GM12801 (cell line): Measurements from ENCODE around the gene AZGP1.

Experiments
- TF ChIP-seq, protein P1 (sequence below): IDR thresholded peaks from one replicate; pipeline ENCODE4 v1.5.1; 2011; ENCODE audit warnings: control low read depth; ENCODE audit not compliant: insufficient read length; ENCODE audit errors: extremely low read depth

Gene AZGP1

DNA sequence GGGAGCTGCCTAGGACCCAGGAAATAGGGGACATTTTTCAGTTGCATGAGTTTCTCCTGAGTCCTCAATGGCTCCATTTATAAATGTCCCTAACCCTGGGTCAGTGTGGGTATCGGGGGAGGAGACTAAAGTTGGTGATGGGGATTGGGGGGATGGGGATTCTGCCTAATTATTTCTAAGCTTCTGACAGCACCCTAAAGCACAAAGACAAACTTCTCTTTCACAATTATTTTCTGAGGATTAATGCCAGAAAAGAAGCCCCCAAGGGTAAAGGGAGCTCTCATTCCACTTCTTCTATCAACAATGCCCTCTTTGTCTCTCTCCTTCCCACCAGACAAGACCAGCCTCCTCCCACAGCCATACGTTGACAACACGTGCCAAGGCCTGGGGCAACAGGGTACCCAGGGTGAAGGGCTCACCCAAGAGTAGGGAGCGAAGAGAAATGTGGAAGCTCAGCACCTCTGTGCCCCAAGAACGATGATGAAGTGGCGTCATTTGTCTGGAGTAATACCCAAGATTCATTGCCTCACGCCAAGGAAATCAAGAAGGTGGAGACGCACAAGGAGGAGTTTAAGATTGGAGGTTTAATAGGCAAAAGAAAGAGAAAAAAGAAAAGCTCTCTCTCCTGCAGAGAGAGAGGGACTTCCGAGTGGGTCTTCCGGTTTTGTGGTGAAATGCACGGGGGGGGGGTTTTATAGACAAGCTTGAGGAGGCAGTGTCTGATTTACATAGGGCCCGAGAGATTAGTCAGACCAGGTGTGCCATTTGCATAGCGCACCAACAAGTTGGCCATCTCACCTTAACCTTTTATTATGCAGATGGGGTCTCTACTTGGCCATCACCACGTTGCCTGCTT is 32.0 kb downstream of the AZGP1 start:
- TF ChIP-seq, protein P1, sequence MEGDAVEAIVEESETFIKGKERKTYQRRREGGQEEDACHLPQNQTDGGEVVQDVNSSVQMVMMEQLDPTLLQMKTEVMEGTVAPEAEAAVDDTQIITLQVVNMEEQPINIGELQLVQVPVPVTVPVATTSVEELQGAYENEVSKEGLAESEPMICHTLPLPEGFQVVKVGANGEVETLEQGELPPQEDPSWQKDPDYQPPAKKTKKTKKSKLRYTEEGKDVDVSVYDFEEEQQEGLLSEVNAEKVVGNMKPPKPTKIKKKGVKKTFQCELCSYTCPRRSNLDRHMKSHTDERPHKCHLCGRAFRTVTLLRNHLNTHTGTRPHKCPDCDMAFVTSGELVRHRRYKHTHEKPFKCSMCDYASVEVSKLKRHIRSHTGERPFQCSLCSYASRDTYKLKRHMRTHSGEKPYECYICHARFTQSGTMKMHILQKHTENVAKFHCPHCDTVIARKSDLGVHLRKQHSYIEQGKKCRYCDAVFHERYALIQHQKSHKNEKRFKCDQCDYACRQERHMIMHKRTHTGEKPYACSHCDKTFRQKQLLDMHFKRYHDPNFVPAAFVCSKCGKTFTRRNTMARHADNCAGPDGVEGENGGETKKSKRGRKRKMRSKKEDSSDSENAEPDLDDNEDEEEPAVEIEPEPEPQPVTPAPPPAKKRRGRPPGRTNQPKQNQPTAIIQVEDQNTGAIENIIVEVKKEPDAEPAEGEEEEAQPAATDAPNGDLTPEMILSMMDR = no peak

DNA sequence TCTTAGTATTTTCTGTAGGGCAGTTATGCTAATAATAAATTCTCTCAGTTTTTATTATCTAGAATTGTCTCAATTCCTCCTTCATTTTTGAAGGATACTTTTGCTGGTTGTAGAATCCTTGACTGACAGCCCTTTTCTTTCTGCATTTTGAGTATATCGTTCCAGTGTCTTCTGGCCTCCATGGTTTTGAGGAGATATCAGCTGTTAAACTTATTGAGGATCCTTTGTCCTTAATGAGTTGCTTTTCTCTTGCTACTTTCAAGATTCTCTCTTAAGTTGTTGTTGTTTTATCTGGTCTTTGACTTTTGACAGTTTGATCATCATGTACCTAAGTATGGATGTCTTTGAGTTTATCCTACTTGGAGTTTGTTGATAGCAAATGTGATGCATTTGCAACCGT is 37.5 kb downstream of the AZGP1 start:
- TF ChIP-seq, protein P1 = no peak

DNA sequence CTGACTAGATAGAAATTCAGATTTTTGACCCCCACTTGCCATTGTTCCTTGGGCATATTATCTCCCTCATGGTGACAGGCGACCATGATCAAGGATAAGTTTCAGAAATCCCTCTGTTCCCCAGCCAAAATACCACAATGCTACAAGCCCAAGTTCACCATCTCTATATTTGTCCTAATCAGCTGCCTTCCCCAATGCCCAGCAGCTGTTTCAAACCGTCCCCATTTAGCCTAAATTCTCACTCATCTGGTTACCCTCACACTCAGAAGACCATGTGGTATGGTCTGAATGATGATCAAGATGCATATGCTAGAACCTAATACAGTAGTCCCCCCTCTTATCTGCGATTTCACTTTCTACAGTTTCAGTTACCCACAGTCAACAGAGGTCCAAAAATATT is 45.5 kb downstream of the AZGP1 start:
- TF ChIP-seq, protein P1 = no peak

DNA sequence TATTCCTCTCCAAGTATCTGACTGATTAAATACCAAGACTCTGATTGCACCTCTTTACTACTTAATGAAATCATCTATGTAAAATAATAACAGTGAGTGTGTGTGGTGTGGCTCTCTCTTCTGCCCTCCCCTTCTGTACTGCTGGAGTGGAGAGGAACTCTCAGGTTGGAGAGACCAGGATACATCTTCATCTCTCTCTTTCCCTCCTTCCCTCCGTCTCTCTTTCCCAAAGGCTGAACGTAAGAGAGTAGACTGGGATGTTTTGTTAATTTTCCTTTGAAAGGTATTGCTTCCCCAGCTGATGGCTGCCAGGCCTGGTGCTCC is 46.1 kb downstream of the AZGP1 start:
- TF ChIP-seq, protein P1 = no peak

DNA sequence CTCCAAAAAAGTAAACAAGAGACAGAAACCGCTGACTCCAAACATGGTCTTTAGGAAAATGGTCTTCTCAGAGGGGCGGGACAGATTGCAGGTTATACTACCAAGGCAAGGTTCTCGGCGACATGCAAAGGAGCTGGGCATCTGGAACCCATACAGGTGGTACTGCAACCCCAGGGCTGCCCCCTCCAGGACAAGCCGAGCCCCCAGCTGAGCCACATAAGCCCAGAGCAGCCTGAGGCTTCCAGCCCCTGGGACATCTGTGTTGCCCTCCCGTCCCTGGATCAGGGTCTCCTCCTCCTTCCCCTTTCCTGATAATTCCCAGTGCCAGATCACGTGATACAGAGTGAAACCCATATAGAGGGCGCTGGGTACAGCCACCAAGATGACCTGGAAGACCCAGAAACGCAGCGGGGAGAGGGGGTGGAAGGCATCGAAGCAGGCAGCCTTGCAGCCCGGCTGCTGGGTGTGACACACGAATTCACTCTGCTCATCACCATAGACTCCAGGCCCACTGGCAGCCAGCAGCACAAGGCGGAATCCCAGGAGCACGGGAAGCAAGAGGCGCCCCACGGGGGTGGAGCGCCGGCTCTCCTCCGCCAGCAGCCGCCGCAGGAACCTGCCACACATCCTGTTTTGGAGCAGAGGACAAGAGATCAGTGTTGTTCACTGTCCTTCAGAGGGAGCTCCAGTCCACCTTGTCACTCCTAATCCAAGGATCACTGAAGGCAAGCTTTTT is 46.7 kb downstream of the AZGP1 start, which contains the start of gene GJC3:
Gene GJC3 (minus strand): TSS at position 627 of the 736 bp plus-strand sequence. CDS start 0 bp downstream, at position 627.
- TF ChIP-seq, protein P1 = no peak

DNA sequence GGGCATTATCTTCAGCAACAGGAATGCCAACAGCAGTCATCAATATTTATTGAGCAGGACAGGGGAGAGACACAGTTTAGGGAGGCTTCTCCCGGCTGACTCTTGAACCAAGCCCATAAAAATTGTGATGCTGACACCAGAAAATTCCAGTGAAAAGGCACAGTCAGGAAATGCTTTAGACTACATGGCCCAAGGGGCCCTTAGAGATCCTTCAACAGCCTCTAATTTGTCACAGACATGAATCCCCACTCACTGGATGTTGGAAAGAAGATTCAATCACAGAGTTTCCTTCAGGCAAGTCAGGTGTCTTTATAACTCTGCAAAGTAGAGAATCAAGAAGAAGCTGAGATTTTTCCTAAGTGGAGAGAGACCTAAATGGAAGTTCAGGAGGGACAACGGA is 47.6 kb downstream of the AZGP1 start:
- TF ChIP-seq, protein P1 = no peak

DNA sequence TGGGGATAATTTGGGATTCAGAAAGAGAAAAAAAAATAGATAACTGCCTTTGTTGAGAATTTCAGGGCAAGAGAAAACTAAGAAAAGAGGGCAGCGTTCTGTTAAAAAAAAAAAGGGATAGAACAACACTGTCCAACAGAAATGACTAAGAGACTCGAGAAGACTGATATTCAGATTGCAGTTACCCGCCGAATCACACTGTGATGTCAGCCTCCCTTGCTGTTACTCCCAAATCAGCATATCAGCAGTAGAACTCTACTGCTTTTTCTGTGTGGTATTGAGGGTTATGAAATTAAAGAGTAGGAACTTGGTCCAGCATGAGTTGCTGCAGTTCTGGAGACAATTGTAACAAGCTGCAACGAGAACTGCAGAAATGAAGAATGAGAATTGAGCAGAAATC is 48.3 kb downstream of the AZGP1 start:
- TF ChIP-seq, protein P1 = no peak
